CD4-positive, CD25-positive, alpha-beta regulatory T cell (primary cell): ENCODE data around the gene EYA2. TPM values are rescaled to one million over a fixed set of nuclear protein-coding genes. Genes with fewer than 3 reads are reported as not detected.
"Not testable (repeated sequence)": the region's sequence is repeated elsewhere in the genome, so short reads cannot be mapped to it uniquely, and the experiment has no call there.

Experiments
- ATAC-seq, 2 donors: fragments of 150-1000 bp; cut with Tn5 transposase; one replicate each; pipeline ENCODE4 v1.10.0; 2021; ENCODE audit warnings: low read depth in 2 of 2, moderate number of reproducible peaks in 2 of 2, moderate library complexity in 1 of 2
- DNase-seq, 3 donors: peaks; one replicate each; pipeline versions ENCODE4 v3.0.0 to v3.0.0-alpha.2; 2012 to 2022; ENCODE audit warnings: mixed read lengths in 1 of 3
- H3K27ac ChIP-seq: one replicate; pipeline ENCODE4 v1.7.0; 2013; ENCODE audit warnings: mild to moderate bottlenecking, low read length; ENCODE audit not compliant: insufficient read depth, poor library complexity, severe bottlenecking
- H3K27me3 ChIP-seq: one replicate; pipeline ENCODE4 v1.7.0; 2013; ENCODE audit warnings: low read length; ENCODE audit not compliant: control insufficient read depth, insufficient read depth
- H3K36me3 ChIP-seq: one replicate; pipeline ENCODE4 v1.7.0; 2013; ENCODE audit warnings: mild to moderate bottlenecking, low read length, moderate library complexity; ENCODE audit not compliant: control insufficient read depth, insufficient read depth
- H3K4me1 ChIP-seq: 2 replicates; pipeline ENCODE4 v1.7.0; 2013; ENCODE audit warnings: mild to moderate bottlenecking, low read length; ENCODE audit not compliant: insufficient read depth, control insufficient read depth, poor library complexity, severe bottlenecking
- H3K4me3 ChIP-seq: one replicate; pipeline ENCODE4 v1.7.0; 2013; ENCODE audit warnings: low read depth, mild to moderate bottlenecking, low read length, moderate library complexity
- H3K9me3 ChIP-seq, 2 experiments: 1 replicate in 1 of 2; 2 replicates in 1 of 2; pipeline ENCODE4 v1.7.0; 2013; ENCODE audit warnings: low read length in 2 of 2, mild to moderate bottlenecking in 1 of 2, moderate library complexity in 1 of 2; ENCODE audit not compliant: control insufficient read depth in 2 of 2
- H3K27ac Mint-ChIP-seq, 3 donors: one replicate each; pipeline ENCODE4 v1.8.0; 2020 to 2022; ENCODE audit warnings: mild to moderate bottlenecking in 3 of 3, mixed read lengths in 3 of 3, moderate library complexity in 2 of 3
- H3K27me3 Mint-ChIP-seq: one replicate; pipeline ENCODE4 v1.8.0; 2022; ENCODE audit warnings: mild to moderate bottlenecking, mixed read lengths
- H3K36me3 Mint-ChIP-seq: one replicate; pipeline ENCODE4 v1.8.0; 2020; ENCODE audit warnings: mixed read lengths
- H3K4me1 Mint-ChIP-seq, 4 donors: one replicate each; pipeline ENCODE4 v1.8.0; 2020 to 2022; ENCODE audit warnings: mixed read lengths in 4 of 4, mild to moderate bottlenecking in 1 of 4
- H3K4me3 Mint-ChIP-seq, 4 donors: one replicate each; pipeline ENCODE4 v1.8.0; 2020 to 2022; ENCODE audit warnings: mild to moderate bottlenecking in 4 of 4, mixed read lengths in 4 of 4, moderate library complexity in 3 of 4
- H3K9me3 Mint-ChIP-seq, 7 donors: one replicate each; pipeline ENCODE4 v1.8.0; 2020 to 2022; ENCODE audit warnings: mixed read lengths in 7 of 7, mild to moderate bottlenecking in 3 of 7, moderate library complexity in 2 of 7
- polyA plus RNA-seq, 4 donors: library from polyadenylated mRNA; unstranded; fragments of 300-500 nt; fragmentation: Illumina TruSeq; gene quantifications; one replicate each; pipeline ENCODE4 v1.2.3, GENCODE V29; 2021
- total RNA-seq: library from RNA; stranded (reverse); gene quantifications from one replicate; pipeline ENCODE4 v1.2.3, GENCODE V29; 2022

EYA2 gene
- total and polyA plus RNA-seq, 5 donors from 2014 or later, result not detected

GRCh38 chr20:47198996-47199552 lies 304.4 kb downstream of the EYA2 start:
- ATAC-seq, result no peak
- no peak for DNase-seq
- Histone ChIP-seq H3K4me3 (no peak overlapping the region), H3K27me3 (no peaks in the 10 kb centered on the region), H3K9me3 (no peaks in the 10 kb centered on the region), H3K36me3 (no peaks in the 10 kb centered on the region), H3K4me1 (peaks cover 4% of the 10 kb centered on the region), H3K27ac (no peak overlapping the region)
- Mint-ChIP-seq H3K36me3 (no peaks in the 10 kb centered on the region), H3K27ac (peak overlapping the region in 1 of 3 donors; percentile 79), H3K27me3 (peaks cover 7% of the 10 kb centered on the region), H3K4me3 (no peak overlapping the region), H3K9me3 (no peaks in the 10 kb centered on the region), H3K4me1 (peaks cover 0 to 7% (median 3%) of the 10 kb centered on the region in 4 donors)

- no peak overlapping the region for H3K27ac ChIP-seq
- H3K4me3 Mint-ChIP-seq, result no peak overlapping the region
- peaks cover 4% of the 10 kb centered on the region for H3K4me1 ChIP-seq
- no peaks in the 10 kb centered on the region for H3K36me3 Mint-ChIP-seq
- no peaks in the 10 kb centered on the region for H3K9me3 Mint-ChIP-seq
- no peak overlapping the region for H3K27ac Mint-ChIP-seq
- no peaks in the 10 kb centered on the region for H3K9me3 ChIP-seq
- DNase-seq (no peak), ATAC-seq (no peak)
- H3K4me3 ChIP-seq, result no peak overlapping the region
- H3K27me3 ChIP-seq, result no peaks in the 10 kb centered on the region
- no peaks in the 10 kb centered on the region for H3K36me3 ChIP-seq
- H3K4me1 Mint-ChIP-seq, result peaks cover 0 to 10% (median 2%) of the 10 kb centered on the region in 4 donors
- H3K27me3 Mint-ChIP-seq, result peaks cover 7% of the 10 kb centered on the region
These were observed 306.6 kb downstream of the EYA2 start for GRCh38 chr20:47201074-47201730.

- no peak overlapping the region for H3K4me3 Mint-ChIP-seq
- Histone ChIP-seq H3K4me1 (no peaks in the 10 kb centered on the region), H3K27me3 (no peaks in the 10 kb centered on the region), H3K4me3 (no peak overlapping the region), H3K27ac (no peak overlapping the region), H3K9me3 (no peaks in the 10 kb centered on the region), H3K36me3 (no peaks in the 10 kb centered on the region)
- peaks cover 7% of the 10 kb centered on the region for H3K36me3 Mint-ChIP-seq
- H3K4me1 Mint-ChIP-seq, result peaks cover 0 to 5% (median 1%) of the 10 kb centered on the region in 4 donors
- no peak for ATAC-seq
- DNase-seq, result no peak
- H3K9me3 Mint-ChIP-seq, result no peaks in the 10 kb centered on the region
- peaks cover 7% of the 10 kb centered on the region for H3K27me3 Mint-ChIP-seq
- H3K27ac Mint-ChIP-seq, result peak overlapping the region in 1 of 3 donors; percentile 71
These were observed 308.4 kb downstream of the EYA2 start for GRCh38 chr20:47202733-47203667.

DNA sequence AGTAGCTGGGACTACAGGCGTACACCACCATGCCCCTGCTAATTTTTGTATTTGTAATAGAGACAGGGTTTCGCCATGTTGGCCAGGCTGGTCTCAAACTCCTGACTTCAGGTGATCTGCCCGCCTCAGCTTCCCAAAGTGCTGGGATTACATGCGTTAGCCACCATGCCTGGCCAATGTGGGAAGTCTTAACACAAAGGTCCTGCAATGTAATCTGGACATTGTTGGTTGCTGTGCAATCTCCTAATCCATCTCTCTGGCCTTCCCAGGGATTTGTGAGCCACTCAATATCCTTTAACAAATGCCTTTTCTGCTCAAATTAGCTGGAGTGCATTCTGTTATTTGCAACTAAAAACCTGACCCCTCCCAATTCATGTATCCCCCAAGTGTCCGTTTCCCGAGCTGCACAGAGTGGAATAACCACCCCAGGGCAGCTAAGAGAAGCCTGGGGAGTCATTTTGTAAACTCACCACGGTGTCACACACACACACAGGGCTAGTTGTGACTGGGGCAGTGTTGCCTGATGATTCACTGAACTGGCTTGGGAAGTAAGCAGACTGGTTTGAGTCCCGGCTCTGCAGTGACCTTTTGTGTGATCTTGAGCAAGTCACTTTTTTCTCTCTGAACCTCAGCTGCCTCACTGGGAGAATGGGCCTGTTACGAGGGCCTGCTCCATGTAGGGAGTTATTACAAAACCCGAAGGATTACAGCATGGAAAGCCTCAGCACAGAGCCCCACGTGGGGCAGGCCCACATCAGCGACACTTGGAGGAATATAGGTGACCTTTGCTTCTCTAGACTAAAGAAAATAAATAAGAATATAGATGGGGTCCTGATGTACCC lies 309.6 kb downstream of the EYA2 start:
- Mint-ChIP-seq H3K27me3 (peaks cover 7% of the 10 kb centered on the region), H3K27ac (no peak overlapping the region), H3K36me3 (peaks cover 13% of the 10 kb centered on the region), H3K4me3 (no peak overlapping the region), H3K9me3 (no peaks in the 10 kb centered on the region), H3K4me1 (peaks cover 0 to 5% (median 1%) of the 10 kb centered on the region in 4 donors)
- peaks cover 8% of the 10 kb centered on the region for H3K36me3 ChIP-seq
- DNase-seq (no peak), ATAC-seq (no peak)
- no peaks in the 10 kb centered on the region for H3K4me1 ChIP-seq
- H3K27ac ChIP-seq, result no peak overlapping the region
- no peak overlapping the region for H3K4me3 ChIP-seq
- no peaks in the 10 kb centered on the region for H3K27me3 ChIP-seq
- H3K9me3 ChIP-seq, result no peaks in the 10 kb centered on the region

DNA sequence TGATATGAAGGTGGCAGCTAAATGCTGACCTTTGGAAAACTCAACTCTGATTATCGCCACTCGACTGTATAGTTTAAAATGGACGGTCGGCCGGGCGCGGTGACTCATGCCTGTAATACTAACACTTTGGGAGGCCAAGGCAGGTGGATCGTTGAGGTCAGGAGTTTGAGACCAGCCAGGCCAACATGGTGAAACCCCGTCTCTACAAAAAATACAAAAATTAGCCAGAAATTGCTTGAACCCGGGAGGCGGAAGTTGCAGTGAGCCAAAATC lies 310.1 kb downstream of the EYA2 start:
- not testable (repeated sequence) for H3K27me3 ChIP-seq, ATAC-seq, H3K27ac Mint-ChIP-seq, H3K4me1 Mint-ChIP-seq, H3K4me3 ChIP-seq, H3K4me3 Mint-ChIP-seq, H3K27ac ChIP-seq, DNase-seq, H3K9me3 ChIP-seq, H3K27me3 Mint-ChIP-seq, H3K4me1 ChIP-seq, H3K9me3 Mint-ChIP-seq
- peaks cover 18% of the 10 kb centered on the region for H3K36me3 Mint-ChIP-seq
- H3K36me3 ChIP-seq, result peaks cover 14% of the 10 kb centered on the region

- Histone ChIP-seq H3K27ac (no peak overlapping the region), H3K36me3 (peaks cover 22% of the 10 kb centered on the region), H3K4me3 (no peak overlapping the region), H3K4me1 (no peaks in the 10 kb centered on the region), H3K27me3 (no peaks in the 10 kb centered on the region), H3K9me3 (no peaks in the 10 kb centered on the region)
- no peak overlapping the region for H3K4me3 Mint-ChIP-seq
- peak overlapping the region in 1 of 3 donors; percentile 23 for H3K27ac Mint-ChIP-seq
- H3K27me3 Mint-ChIP-seq, result peaks cover under 1% of the 10 kb centered on the region
- ATAC-seq, result no peak
- H3K9me3 Mint-ChIP-seq, result no peaks in the 10 kb centered on the region
- peaks cover 0 to 5% (median 1%) of the 10 kb centered on the region in 4 donors for H3K4me1 Mint-ChIP-seq
- peak in 1 of 3 donors; percentile 49 for DNase-seq
- peaks cover 22% of the 10 kb centered on the region for H3K36me3 Mint-ChIP-seq
These were observed 311.0 kb downstream of the EYA2 start for GRCh38 chr20:47205577-47206123.

- H3K4me1 Mint-ChIP-seq, H3K4me3 ChIP-seq, H3K27me3 Mint-ChIP-seq, H3K9me3 ChIP-seq, H3K27me3 ChIP-seq, H3K4me3 Mint-ChIP-seq, H3K4me1 ChIP-seq, H3K9me3 Mint-ChIP-seq, H3K27ac Mint-ChIP-seq, DNase-seq, H3K27ac ChIP-seq, ATAC-seq: not testable (repeated sequence)
- peaks cover 31% of the 10 kb centered on the region for H3K36me3 ChIP-seq
- H3K36me3 Mint-ChIP-seq, result peaks cover 22% of the 10 kb centered on the region
These were observed 311.9 kb downstream of the EYA2 start for GRCh38 chr20:47206552-47206951.
